Spleen (tissue), 7 donors: Measurements from ENCODE around the gene INPP5B.

Experiments used
- CTCF ChIP-seq, 11 experiments: fragments of 200-600 bp in 7 of 11; fragments of 450-650 bp in 4 of 11; sonication (generic) in 4 of 11; IDR thresholded peaks in 8 of 11; conservative IDR thresholded peaks in 3 of 11; 1 replicate in 7 of 11; 2 replicates in 4 of 11; pipeline versions ENCODE4 v1.4.0 to v1.8.0; 2016 to 2021; ENCODE audit warnings: antibody characterized with exemption in 11 of 11, inconsistent platforms in 4 of 11, mild to moderate bottlenecking in 1 of 11
- POLR2A ChIP-seq, 3 donors: fragments of 450-650 bp; IDR thresholded peaks; one replicate each; pipeline ENCODE4 v1.5.1; 2017; ENCODE audit warnings: antibody characterized with exemption in 3 of 3, mild to moderate bottlenecking in 1 of 3
- POLR2AphosphoS5 ChIP-seq, 3 donors: sonication (generic); formaldehyde crosslinking; IDR thresholded peaks; one replicate each; pipeline ENCODE4 v1.5.1; 2017; ENCODE audit warnings: antibody characterized with exemption in 3 of 3
- donor health status: DM: no; HTN: no; CAD: no; lungs with moderate emphysema.
- donor health status: DM: no; HTN: no; CAD: no.
- donor health status: DM: no; HTN: no; CAD: no.

DNA sequence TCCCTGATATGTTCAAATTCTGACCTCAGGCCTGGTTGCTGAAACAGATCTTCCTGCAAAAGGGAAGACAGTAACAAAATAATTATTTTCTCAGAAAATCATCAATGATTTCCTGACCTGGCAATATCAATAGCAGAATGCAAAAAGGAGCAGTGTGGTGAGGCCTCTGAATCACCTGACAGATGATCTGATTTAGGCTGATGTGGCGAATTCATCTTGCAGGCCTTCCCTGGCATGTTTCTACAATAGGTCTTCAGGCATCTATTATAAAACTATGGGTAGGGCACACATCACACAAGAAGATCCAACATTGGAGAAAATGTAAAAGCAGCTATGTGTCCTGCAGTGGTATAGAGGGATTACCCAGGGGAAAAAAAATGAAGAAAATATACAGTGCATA is 80.4 kb downstream of the INPP5B start:
- TF ChIP-seq CTCF (IDR thresholded peaks at IDR 0.05 in 8 of 11, conservative IDR thresholded peaks at IDR 0.05 in 3 of 11): no peak
- no peak for TF ChIP-seq POLR2A (IDR thresholded peaks at IDR 0.05)
- no peak for TF ChIP-seq POLR2AphosphoS5 (IDR thresholded peaks at IDR 0.05)
